ENCODE data around the gene DDR2. TPM values are rescaled to one million over a fixed set of nuclear protein-coding genes. Genes with fewer than 3 reads are reported as not detected.
"Not testable (repeated sequence)": the region's sequence is repeated elsewhere in the genome, so short reads cannot be mapped to it uniquely, and the experiment has no call there.

The DDR2 gene
- total RNA-seq, 3 donors from 2014 or later, result 0.29 to 0.84 (median 0.38) TPM

- Mint-ChIP-seq H3K4me1 (ENCODE audit: low read depth) (no peaks in the 10 kb centered on the region), H3K9me3 (no peaks in the 10 kb centered on the region), H3K27me3 (ENCODE audit: low read depth) (no peaks in the 10 kb centered on the region), H3K36me3 (ENCODE audit: insufficient read depth) (no peaks in the 10 kb centered on the region), H3K4me3 (no peak overlapping the region)
- DNase-seq (no peak), ATAC-seq (no peak)
Measured at GRCh38 chr1:162725301-162725837, 93.1 kb downstream of the DDR2 start.

GRCh38 chr1:162726555-162726954 is 94.3 kb downstream of the DDR2 start:
- no peaks in the 10 kb centered on the region for H3K36me3 Mint-ChIP-seq (ENCODE audit: insufficient read depth)
- no peak for DNase-seq
- no peak overlapping the region for H3K4me3 Mint-ChIP-seq
- ATAC-seq, result no peak
- H3K4me1 Mint-ChIP-seq (ENCODE audit: low read depth), result no peaks in the 10 kb centered on the region
- no peaks in the 10 kb centered on the region for H3K9me3 Mint-ChIP-seq
- no peaks in the 10 kb centered on the region for H3K27me3 Mint-ChIP-seq (ENCODE audit: low read depth)

GRCh38 chr1:162727493-162727892 is 95.2 kb downstream of the DDR2 start:
- not testable (repeated sequence) for H3K27me3 Mint-ChIP-seq (ENCODE audit: low read depth); H3K4me1 Mint-ChIP-seq (ENCODE audit: low read depth); DNase-seq; ATAC-seq; H3K36me3 Mint-ChIP-seq (ENCODE audit: insufficient read depth); H3K4me3 Mint-ChIP-seq; H3K9me3 Mint-ChIP-seq

GRCh38 chr1:162728573-162728972 is 96.3 kb downstream of the DDR2 start:
- Mint-ChIP-seq H3K9me3 (no peaks in the 10 kb centered on the region), H3K36me3 (ENCODE audit: insufficient read depth) (no peaks in the 10 kb centered on the region), H3K4me3 (no peak overlapping the region), H3K4me1 (ENCODE audit: low read depth) (no peaks in the 10 kb centered on the region), H3K27me3 (ENCODE audit: low read depth) (no peaks in the 10 kb centered on the region)
- no peak for ATAC-seq
- no peak for DNase-seq

- H3K36me3 Mint-ChIP-seq (ENCODE audit: insufficient read depth); ATAC-seq; H3K4me1 Mint-ChIP-seq (ENCODE audit: low read depth); DNase-seq; H3K27me3 Mint-ChIP-seq (ENCODE audit: low read depth); H3K9me3 Mint-ChIP-seq; H3K4me3 Mint-ChIP-seq: not testable (repeated sequence)
Measured at GRCh38 chr1:162729195-162729774, 97.0 kb downstream of the DDR2 start.

- ATAC-seq (no peak), DNase-seq (no peak)
- H3K27me3 Mint-ChIP-seq (ENCODE audit: low read depth), result no peaks in the 10 kb centered on the region
- H3K36me3 Mint-ChIP-seq (ENCODE audit: insufficient read depth), result no peaks in the 10 kb centered on the region
- no peak overlapping the region for H3K4me3 Mint-ChIP-seq
- H3K4me1 Mint-ChIP-seq (ENCODE audit: low read depth), result no peaks in the 10 kb centered on the region
- no peaks in the 10 kb centered on the region for H3K9me3 Mint-ChIP-seq
Measured at GRCh38 chr1:162732094-162732493, 99.8 kb downstream of the DDR2 start.

GRCh38 chr1:162732566-162733335 is 100.5 kb downstream of the DDR2 start:
- Mint-ChIP-seq H3K4me1 (ENCODE audit: low read depth) (no peaks in the 10 kb centered on the region), H3K4me3 (no peak overlapping the region), H3K9me3 (no peaks in the 10 kb centered on the region), H3K27me3 (ENCODE audit: low read depth) (no peaks in the 10 kb centered on the region), H3K36me3 (ENCODE audit: insufficient read depth) (no peaks in the 10 kb centered on the region)
- ATAC-seq (no peak), DNase-seq (no peak)

- no peaks in the 10 kb centered on the region for H3K4me1 Mint-ChIP-seq (ENCODE audit: low read depth)
- H3K4me3 Mint-ChIP-seq, result no peak overlapping the region
- no peaks in the 10 kb centered on the region for H3K27me3 Mint-ChIP-seq (ENCODE audit: low read depth)
- no peaks in the 10 kb centered on the region for H3K36me3 Mint-ChIP-seq (ENCODE audit: insufficient read depth)
- H3K9me3 Mint-ChIP-seq, result no peaks in the 10 kb centered on the region
- DNase-seq (no peak), ATAC-seq (no peak)
Measured at GRCh38 chr1:162733336-162733590, 101.0 kb downstream of the DDR2 start.

GRCh38 chr1:162734047-162734446 is 101.8 kb downstream of the DDR2 start:
- Mint-ChIP-seq H3K36me3 (ENCODE audit: insufficient read depth) (no peaks in the 10 kb centered on the region), H3K9me3 (no peaks in the 10 kb centered on the region), H3K27me3 (ENCODE audit: low read depth) (no peaks in the 10 kb centered on the region), H3K4me1 (ENCODE audit: low read depth) (no peaks in the 10 kb centered on the region), H3K4me3 (no peak overlapping the region)
- ATAC-seq (no peak), DNase-seq (no peak)

GRCh38 chr1:162736184-162736583 is 103.9 kb downstream of the DDR2 start:
- no peaks in the 10 kb centered on the region for H3K9me3 Mint-ChIP-seq
- no peaks in the 10 kb centered on the region for H3K36me3 Mint-ChIP-seq (ENCODE audit: insufficient read depth)
- DNase-seq, result no peak
- no peaks in the 10 kb centered on the region for H3K4me1 Mint-ChIP-seq (ENCODE audit: low read depth)
- no peak for ATAC-seq
- no peak overlapping the region for H3K4me3 Mint-ChIP-seq
- no peaks in the 10 kb centered on the region for H3K27me3 Mint-ChIP-seq (ENCODE audit: low read depth)

- Mint-ChIP-seq H3K36me3 (ENCODE audit: insufficient read depth) (no peaks in the 10 kb centered on the region), H3K4me1 (ENCODE audit: low read depth) (no peaks in the 10 kb centered on the region), H3K9me3 (no peaks in the 10 kb centered on the region), H3K4me3 (no peak overlapping the region), H3K27me3 (ENCODE audit: low read depth) (no peaks in the 10 kb centered on the region)
- DNase-seq (no peak), ATAC-seq (no peak)
Measured at GRCh38 chr1:162736633-162737067, 104.4 kb downstream of the DDR2 start.

GRCh38 chr1:162740755-162741154 is 108.5 kb downstream of the DDR2 start:
- H3K9me3 Mint-ChIP-seq, result no peaks in the 10 kb centered on the region
- no peak for DNase-seq

GRCh38 chr1:162741574-162741973 is 109.3 kb downstream of the DDR2 start:
- H3K9me3 Mint-ChIP-seq, result no peaks in the 10 kb centered on the region
- no peaks in the 10 kb centered on the region for H3K36me3 Mint-ChIP-seq (ENCODE audit: insufficient read depth)
- no peaks in the 10 kb centered on the region for H3K4me1 Mint-ChIP-seq (ENCODE audit: low read depth)
- no peak overlapping the region for H3K4me3 Mint-ChIP-seq
- no peaks in the 10 kb centered on the region for H3K27me3 Mint-ChIP-seq (ENCODE audit: low read depth)
- DNase-seq (no peak), ATAC-seq (no peak)

More at GRCh38 chr1:162740755-162741154, 108.5 kb downstream of the DDR2 start:
- no peak for ATAC-seq
- Mint-ChIP-seq H3K36me3 (ENCODE audit: insufficient read depth) (no peaks in the 10 kb centered on the region), H3K4me1 (ENCODE audit: low read depth) (no peaks in the 10 kb centered on the region), H3K4me3 (no peak overlapping the region), H3K27me3 (ENCODE audit: low read depth) (no peaks in the 10 kb centered on the region)

- not testable (repeated sequence) for DNase-seq
Measured at GRCh38 chr1:162746264-162746942, 114.1 kb downstream of the DDR2 start.

More at GRCh38 chr1:162746264-162746942, 114.1 kb downstream of the DDR2 start:
- not testable (repeated sequence) for ATAC-seq; H3K4me3 Mint-ChIP-seq; H3K36me3 Mint-ChIP-seq (ENCODE audit: insufficient read depth); H3K27me3 Mint-ChIP-seq (ENCODE audit: low read depth); H3K9me3 Mint-ChIP-seq; H3K4me1 Mint-ChIP-seq (ENCODE audit: low read depth)
